KBM-7 (cell line): ENCODE measurements around the gene RMND5A.
"Not testable (repeated sequence)": the region's sequence is repeated elsewhere in the genome, so short reads cannot be mapped to it uniquely, and the experiment has no call there.

ENCODE experiments used
- DNase-seq: peaks from one replicate; pipeline ENCODE4 v3.0.0-alpha.2; 2015
- in situ Hi-C: fragments of 300-500 bp; cut with MboI; formaldehyde crosslinking; loops from 2 replicates; pipeline ENCODE4 v1.14.3; 2020; ENCODE audit warnings: low sequenced_read_pairs, low pct_unique_long_range_greater_than_20kb, mixed read lengths

RMND5A gene

DNA sequence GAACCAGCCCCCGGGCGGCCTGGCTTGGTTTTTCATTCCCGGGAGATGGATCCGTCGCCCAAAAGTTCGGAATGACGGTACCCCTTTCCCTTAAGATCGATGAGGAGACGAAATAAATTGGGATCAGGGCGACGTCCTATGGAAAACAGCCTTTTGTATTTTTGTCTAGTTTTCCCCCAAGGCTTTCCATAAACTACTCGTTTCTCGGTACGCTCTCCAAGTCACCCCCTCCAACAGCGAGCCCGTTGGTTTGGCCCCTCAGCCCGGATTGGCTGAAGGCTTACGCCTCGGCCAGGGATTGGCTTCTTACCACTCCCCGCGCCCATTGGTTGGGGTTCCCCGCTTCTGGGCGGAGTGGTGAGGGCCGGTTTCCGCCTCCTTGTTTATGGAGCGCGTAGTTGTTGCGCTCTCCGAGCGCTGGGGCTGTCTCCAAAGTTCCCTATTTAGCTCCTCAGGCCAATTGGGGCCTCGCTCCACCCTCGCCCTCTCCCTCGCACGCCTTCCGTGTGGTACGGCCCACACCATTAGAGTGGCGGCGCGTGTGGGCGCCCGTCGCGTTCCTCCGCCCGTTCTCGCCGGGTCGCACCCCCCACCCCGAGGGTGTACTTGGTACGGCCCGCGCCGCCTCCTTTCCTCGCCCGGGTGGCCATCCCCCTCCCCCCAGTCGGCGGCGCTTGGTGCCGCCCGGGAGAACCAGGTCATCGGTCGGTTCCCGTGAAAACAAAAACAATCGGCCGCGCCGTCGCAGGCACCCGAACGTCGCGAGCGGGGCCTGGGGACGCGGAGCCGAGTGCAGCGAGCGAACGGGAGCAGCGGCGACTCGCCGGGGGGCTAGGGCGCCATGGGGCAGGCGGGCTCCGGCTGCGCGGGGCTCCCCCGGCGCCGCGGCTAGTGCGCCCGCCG lies at the start of gene RMND5A:
TSS of gene RMND5A (plus strand) at position 655 of the 903 bp plus-strand sequence. CDS start 377 bp downstream, outside the sequence.
- peak; percentile 94 for DNase-seq
- in situ Hi-C loops: not testable (repeated sequence)

DNA sequence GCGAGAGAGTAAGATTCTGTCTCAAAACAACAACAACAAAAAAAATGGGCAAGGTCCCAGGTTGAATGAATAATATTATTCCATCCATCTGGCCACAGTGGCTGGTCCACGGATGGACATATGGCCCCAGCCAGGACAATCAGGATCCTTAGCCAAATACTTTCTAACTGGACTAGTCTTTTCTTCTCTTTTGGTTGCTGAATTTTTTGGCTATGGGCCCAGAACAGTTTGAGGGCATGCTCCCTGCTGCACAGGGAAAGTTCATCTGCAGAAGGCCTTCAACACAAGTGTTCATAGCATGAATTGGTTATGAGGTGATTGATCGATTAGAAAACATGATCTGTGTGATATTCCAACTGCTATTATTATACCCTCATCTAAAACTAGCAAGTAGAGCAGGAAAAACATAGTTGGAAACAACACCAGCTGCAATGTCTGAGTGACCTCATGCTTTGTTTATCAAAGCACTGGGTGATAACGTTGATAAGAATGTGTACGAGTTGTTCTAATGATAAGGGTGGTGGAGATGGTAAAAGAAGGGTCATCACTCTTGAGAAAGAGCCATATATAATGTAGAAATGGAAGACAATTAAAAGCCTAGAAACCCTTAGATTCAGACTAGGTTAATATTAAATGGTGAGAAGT lies 48.6 kb upstream of the RMND5A start:
- DNase-seq: no peak
- in situ Hi-C loops: no loop called here

GRCh38 chr2:86672027-86672545 lies 48.0 kb upstream of the RMND5A start:
- no peak for DNase-seq
- in situ Hi-C loops: no loop called here

- no peak for DNase-seq
- in situ Hi-C loops: no loop called here
Measured at GRCh38 chr2:86673011-86673410, 47.1 kb upstream of the RMND5A start.

- in situ Hi-C loops: no loop called here
- no peak for DNase-seq
Measured at GRCh38 chr2:86673986-86674670, 46.0 kb upstream of the RMND5A start.

DNA sequence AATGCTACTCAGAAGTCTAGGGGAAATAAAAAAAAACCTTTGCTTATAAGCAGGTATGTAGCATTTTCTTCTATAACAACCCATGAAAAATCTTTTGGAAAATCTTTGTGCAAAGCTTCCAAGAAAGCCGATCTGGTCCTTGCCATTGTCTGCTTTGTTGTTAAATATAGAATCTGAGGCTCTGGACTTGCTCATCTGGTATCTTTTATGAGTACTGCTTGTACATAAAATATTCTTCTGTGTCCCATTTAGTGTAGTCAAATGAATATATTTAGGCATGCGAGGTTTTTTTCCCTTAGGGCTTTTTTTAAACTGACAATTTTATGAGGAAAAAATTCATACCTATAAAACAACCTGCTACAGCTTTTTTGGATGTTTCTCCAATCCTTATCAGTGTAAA lies 45.0 kb upstream of the RMND5A start:
- no peak for DNase-seq
- in situ Hi-C loops: no loop called here

- DNase-seq: no peak
- in situ Hi-C loops: no loop called here
Measured at GRCh38 chr2:86675511-86676015, 44.5 kb upstream of the RMND5A start.

DNA sequence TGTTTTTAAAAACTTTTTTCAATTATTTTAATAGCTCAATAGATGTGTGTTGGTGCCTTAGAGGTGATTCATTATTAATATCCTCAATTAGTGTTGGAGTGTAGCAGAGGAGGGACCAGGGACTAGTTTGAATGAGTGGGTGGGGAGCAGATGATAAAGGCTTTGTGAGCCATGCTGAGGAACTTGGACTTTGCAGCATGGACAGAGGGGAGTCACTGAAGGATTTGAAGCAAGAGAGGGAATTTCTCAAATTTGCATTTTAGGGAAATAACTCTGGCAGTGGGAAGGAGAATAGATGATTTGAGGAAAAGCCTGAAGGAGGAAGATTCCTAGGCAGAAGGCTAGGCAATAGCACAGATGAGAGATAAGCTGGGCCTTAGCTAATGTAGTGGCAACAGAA lies 42.3 kb upstream of the RMND5A start:
- in situ Hi-C loops: no loop called here

DNA sequence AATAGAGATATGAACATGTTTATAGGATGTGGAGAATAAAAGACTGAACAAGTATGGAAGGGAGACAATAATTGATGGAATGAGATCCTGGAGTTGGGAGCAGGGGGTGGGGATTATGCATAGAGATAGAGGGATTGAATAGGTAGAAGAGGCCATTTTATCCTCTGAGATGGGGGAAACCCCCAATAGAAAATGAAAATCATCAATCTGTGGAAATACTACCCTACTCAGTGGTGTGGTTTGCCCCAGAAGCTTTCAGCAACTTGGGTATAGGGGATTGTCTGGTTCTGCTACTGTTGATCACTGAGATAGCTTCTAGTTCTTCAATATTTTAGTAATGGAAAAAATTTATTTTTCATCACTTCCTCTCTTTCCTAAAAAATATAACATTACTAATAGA lies 41.1 kb upstream of the RMND5A start:
- no peak for DNase-seq
- in situ Hi-C loops: no loop called here

More for the DNA sequence above, 42.3 kb upstream of the RMND5A start:
- DNase-seq: no peak

DNA sequence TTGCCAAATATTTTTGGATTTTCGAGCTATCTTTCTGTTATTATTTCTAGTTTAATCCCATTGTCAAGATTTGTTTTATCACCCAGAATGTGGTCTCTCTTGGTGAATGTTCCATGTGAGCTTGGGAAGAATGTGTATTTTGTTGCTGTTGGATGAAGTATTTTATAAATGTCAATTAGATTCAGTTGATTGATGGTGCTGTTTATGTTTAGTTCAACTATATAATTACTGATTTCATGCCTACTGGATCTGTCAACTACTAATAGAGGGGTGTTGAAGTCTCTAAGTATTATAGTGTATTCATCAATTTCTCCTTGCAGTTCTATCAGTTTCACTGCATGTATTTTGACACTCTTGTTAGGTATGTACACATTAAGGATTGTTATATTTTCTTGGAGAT lies 34.7 kb upstream of the RMND5A start:
- in situ Hi-C loops: no loop called here
- no peak for DNase-seq

DNA sequence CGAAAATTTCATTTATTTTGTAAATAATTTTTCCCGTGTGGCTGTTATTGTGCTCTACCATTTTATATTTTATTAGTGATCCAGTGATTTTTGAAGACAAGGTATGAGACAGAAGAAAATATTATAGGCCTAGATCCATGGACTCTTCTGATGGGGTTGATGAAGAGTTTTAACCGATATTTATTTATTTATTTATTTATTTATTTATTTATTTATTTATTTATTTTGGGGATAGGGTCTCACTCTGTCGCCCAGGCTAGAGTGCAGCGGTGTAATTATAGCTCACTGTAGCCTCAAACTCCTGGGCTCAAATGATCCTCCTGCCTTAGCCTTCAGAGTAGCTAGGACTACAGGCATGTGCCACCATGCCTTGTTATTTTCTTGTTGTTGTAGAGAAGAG lies 33.6 kb upstream of the RMND5A start:
- no peak for DNase-seq
- in situ Hi-C loops: no loop called here

- in situ Hi-C loops: no loop called here
- no peak for DNase-seq
Measured at GRCh38 chr2:86686905-86687304, 33.2 kb upstream of the RMND5A start.

DNA sequence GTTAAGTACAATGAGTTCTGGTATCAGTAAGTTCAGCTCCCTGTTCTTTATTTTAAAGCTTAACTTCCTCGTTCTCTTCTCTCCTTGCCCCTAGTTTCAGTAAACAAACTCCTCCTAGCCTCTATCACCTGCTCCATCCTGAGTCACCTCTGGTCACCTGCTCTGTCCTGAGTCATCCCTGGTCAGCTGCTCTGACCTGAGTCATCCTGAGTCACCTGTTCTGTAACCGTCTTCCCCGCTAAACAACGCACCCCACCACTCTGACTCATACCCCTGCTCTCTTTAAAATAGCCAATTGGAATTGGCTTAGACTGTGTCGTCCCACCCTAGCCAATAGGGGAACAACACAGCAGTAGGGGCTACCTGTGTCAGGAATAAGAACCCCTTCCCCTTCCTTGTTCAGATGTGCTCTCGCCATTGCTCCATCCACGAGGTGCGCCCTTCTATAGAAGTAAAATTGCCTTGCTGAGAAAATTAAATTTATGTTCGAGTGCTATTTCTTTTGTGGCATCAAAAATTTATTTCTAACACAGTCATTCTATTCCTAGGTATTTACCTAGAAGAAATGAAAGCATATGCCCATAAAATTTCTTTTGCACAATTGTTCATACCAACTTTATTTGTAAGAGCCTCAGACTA lies 24.9 kb upstream of the RMND5A start:
- in situ Hi-C loops: no loop called here
- no peak for DNase-seq

DNA sequence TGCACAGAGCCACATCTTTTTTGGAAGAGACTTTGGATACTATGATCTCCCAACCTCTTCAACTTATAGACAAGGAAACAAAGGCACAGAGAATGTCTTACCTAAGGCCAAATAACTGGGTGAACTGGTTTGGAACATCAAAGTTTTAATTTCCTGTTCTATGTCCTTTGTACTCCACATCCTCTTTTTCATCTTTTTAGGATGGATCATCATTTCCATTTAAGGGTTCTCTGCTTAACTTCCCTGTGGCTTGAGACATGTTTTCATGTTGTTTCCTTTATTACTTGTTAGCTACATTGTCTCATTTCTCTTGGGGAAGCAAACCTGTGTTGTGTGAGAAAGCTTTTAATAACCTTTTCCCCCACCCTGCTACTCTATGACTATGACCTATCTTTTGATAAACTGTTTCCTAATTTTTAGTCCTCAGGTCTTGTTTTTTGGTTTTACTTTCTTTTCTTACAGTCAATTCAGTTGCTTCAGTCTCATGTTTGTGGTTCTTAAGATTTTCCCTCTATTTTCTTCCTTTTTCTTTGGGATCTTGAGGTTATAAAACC lies 22.5 kb upstream of the RMND5A start:
- in situ Hi-C loops: no loop called here
- no peak for DNase-seq

DNA sequence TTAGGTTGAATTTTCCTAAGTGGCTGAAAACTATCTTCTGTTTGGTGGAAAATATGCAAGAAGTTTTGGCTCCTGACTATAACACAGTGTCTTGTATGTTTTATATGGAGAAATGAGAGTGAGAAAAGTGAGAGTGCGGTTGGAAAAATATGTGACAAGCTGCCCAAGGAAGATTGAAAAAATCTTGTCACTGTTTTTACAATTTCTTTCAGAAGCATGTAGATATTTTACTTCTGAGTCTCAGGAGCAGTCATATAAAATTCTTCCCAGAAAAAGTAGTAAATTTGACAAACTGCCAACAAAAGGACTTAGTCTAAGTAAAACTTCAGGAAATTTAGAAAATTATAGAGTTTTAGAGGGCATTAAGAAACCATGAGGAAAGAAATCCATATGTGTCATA lies 19.4 kb upstream of the RMND5A start:
- in situ Hi-C loops: no loop called here
- no peak for DNase-seq

- DNase-seq: no peak
- in situ Hi-C loops: no loop called here
Measured at GRCh38 chr2:86703704-86704361, 16.3 kb upstream of the RMND5A start.

- DNase-seq: no peak
- in situ Hi-C loops: no loop called here
Measured at GRCh38 chr2:86704459-86704971, 15.6 kb upstream of the RMND5A start.

GRCh38 chr2:86706220-86706619 lies 13.9 kb upstream of the RMND5A start:
- DNase-seq: no peak
- in situ Hi-C loops: no loop called here
